Right lobe of liver (tissue), 4 donors: Measurements from ENCODE around the gene COL4A5.

Experiments
- CTCF ChIP-seq, 4 donors: fragments of 200-600 bp in 3 of 4; fragments of 450-650 bp in 1 of 4; IDR thresholded peaks; one replicate each; pipeline versions ENCODE4 v1.5.1 to v1.8.0; 2016 to 2022; ENCODE audit warnings: antibody characterized with exemption in 4 of 4, mild to moderate bottlenecking in 2 of 4
- POLR2A ChIP-seq: fragments of 450-650 bp; IDR thresholded peaks from one replicate; pipeline ENCODE4 v1.6.1; 2017; ENCODE audit warnings: antibody characterized with exemption, mild to moderate bottlenecking
- donor health status: DM: no; HTN: no; CAD: no.
- donor health status: DM: no; HTN: no; CAD: no.
- donor health status: DM: no; HTN: yes; CAD: no.

DNA sequence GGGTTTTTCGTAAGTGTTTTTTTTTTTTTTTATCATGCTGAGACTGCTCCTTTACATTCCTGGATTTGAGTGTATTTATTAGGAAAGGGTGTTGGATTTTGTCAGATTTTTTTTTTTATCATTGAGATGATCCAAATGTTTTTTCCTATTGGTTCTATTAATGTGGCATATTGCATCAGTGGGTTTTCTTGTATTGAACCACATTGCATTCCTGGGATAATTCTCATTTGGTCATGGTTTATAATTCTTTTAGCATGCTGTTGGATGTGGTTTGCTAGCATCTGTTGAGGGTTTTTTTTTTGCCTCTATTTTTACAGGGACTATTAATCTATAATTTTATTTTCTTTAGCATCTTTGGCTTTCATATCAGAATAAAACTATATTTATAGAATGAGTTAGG, 28.8 kb downstream of the COL4A5 start:
- TF ChIP-seq CTCF (IDR thresholded peaks at IDR 0.05), result no peak
- TF ChIP-seq POLR2A, result no peak
